ENCODE results near the gene XRCC5. TPM values are rescaled to one million over a fixed set of nuclear protein-coding genes. Genes with fewer than 3 reads are reported as not detected.
"Not testable (repeated sequence)": the region's sequence is repeated elsewhere in the genome, so short reads cannot be mapped to it uniquely, and the experiment has no call there.

The XRCC5 gene
- total RNA-seq, 2 donors from 2014 or later: 487 to 501 TPM

DNA sequence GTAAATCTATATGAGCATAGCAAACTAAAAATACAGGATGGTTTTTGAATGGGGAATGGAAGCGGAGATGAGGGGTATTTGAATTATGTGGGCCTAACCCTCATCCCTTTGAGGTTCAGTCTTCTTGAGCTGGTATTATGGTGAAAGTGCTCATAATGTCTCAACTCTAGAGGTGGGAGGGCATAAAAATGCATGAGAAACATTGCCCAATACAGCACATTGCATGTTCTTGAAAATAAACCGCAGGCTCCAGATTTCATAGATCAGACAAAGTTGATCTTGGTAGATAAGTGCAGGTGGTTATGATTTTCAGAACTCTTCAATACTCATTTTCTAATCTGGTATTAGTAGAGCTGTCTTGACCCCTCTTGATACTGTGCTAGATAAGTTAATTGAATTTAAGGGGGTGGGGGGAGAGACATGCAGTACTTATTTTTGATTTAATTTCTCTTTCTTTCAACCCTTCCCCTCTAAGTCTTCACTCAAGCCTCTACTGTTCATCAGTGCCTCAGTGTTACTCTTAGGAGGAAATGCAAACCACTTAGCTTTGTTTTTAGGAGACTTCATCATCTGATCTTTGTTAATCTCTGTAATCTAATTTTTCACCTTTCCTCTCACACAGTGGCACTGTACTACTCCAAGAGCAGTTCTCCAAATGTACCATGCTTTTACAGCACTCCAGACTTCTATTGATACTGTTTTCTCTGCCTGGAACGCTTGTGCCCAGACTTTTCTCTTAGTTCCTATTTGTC, 22.2 kb downstream of the XRCC5 start:
- no peak for DNase-seq (ENCODE audit: low spot score in 2 of 2)
- peak; percentile 40 to 72 for ATAC-seq
- peaks cover 46 to 68% of the 10 kb centered on the region in 2 donors for H3K36me3 Mint-ChIP-seq
- peak overlapping the region; percentile 73 to 83 for H3K27ac Mint-ChIP-seq
- H3K9me3 Mint-ChIP-seq: no peaks in the 10 kb centered on the region

DNA sequence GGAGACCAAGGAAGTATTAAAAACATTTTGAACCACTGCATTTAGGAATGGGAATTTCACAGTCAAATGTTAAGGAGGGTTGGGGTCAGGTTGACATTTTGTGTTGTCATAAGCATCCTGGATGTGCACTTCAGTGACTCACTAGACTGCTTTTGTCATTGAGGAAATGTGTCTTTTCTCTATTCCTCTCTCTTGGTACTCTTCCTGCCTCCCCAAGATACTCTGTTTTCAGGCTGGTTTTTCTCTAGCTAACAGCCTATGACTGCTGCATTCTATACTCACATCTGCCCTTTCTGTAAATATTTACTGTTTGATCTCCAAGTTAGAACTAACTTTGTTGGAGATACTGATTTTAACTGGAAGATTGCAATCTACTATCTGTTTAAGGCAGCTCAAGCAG, 23.4 kb downstream of the XRCC5 start:
- ATAC-seq (peak; percentile 36 to 65), DNase-seq (ENCODE audit: low spot score in 2 of 2) (no peak)
- Mint-ChIP-seq H3K36me3 (peaks cover 53 to 66% of the 10 kb centered on the region in 2 donors), H3K9me3 (no peaks in the 10 kb centered on the region), H3K27ac (peak overlapping the region; percentile 83)

DNA sequence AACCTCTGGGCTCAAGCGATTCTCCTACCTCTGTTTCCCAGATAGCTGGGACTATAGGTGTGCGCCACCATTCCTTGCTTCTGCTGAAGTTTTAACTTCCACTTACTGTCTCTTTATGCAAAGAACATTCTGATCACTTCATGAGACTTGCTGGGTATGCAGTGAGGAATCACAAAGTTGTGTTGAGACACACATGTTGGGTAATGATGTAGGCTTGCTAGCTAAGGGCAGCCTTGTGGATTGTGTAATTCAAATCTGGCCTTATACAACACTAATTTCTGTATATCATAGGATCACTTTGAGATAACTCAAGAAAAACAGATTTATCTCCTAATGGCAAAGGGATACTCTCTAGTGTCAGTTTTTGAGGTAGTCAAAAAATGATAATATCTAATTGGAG, 24.2 kb downstream of the XRCC5 start:
- H3K36me3 Mint-ChIP-seq: peaks cover 58 to 66% of the 10 kb centered on the region in 2 donors

DNA sequence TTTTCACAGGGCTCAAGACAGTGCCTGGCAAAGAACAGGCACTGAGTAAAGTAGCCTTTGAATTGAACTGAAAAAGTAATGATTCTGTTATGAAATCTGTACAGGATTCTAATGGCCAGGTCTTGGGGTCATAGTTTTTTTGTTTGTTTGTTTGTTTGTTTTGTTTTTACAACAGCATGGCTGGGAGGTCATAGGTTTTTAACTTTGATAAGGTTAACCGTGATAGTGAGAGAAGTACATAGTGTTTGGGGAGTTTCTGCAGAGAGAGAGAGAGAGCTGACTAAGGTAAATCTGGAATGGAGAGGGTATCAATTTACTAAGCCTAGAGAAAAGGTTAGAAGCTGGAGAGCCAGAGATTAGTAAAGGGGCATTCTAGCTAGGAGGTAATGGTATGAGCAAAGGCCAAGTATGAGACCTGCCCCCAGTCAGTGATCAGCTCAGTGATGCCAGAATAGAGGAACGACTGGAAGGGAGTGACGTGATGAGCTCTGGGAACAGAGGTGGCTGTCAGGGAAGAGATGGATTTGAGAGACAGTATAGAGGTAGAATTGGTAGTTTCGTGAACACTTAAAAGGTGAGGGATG, 25.9 kb downstream of the XRCC5 start:
- ATAC-seq: peak; percentile 28 to 41
- H3K9me3 Mint-ChIP-seq: no peaks in the 10 kb centered on the region
- H3K27ac Mint-ChIP-seq: peak overlapping the region; percentile 58 to 93
- H3K36me3 Mint-ChIP-seq: peaks cover 52 to 66% of the 10 kb centered on the region in 2 donors
- DNase-seq (ENCODE audit: low spot score in 2 of 2): no peak

More for the DNA sequence above, 24.2 kb downstream of the XRCC5 start:
- peak overlapping the region in 1 of 2 donors; percentile 83 for H3K27ac Mint-ChIP-seq
- ATAC-seq (no peak), DNase-seq (ENCODE audit: low spot score in 2 of 2) (no peak)
- no peaks in the 10 kb centered on the region for H3K9me3 Mint-ChIP-seq

DNA sequence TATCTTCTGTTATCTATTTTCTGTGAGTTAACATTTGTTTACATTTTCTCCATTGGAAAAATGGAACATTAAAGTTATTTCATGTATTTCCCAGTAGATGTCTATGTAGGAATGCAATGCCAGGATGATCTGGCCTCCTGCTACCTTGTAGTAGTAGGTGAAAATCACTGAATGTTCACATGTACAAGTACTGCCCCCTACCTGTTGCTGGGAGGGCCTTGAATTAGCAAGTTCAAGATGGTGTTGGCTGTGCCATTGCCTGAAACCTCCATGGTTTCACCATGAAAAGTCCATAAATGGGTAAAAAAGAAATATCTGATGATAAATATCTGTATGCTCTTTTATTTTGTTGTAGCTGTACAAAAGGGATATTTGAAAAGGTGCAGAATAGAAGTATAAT, 30.7 kb downstream of the XRCC5 start:
- Mint-ChIP-seq H3K36me3 (peaks cover 37 to 61% of the 10 kb centered on the region in 2 donors), H3K9me3 (no peaks in the 10 kb centered on the region), H3K27ac (no peak overlapping the region)
- DNase-seq (ENCODE audit: low spot score in 2 of 2) (peak in 1 of 2 donors; percentile 31), ATAC-seq (no peak)

DNA sequence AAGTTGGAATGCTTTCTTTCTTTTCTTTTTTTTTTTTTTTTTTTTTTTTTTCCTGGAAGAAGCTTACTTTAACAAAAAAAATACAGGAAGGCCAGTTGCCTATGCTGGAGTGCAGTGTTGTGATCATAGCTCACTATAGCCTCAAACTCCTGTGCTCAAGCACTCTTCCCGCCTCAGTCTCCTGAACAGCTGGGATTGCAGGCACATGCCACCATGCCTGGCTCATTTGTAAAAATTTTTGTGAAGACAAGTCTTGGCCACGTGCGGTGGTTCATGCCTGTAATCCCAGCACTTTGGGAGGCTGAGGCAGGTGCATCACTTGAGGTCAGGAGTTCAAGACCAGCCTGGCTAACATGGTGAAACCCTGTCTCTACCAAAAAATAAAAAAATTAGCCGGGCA, 32.4 kb downstream of the XRCC5 start:
- H3K9me3 Mint-ChIP-seq; DNase-seq (ENCODE audit: low spot score in 2 of 2); ATAC-seq: not testable (repeated sequence)
- Mint-ChIP-seq H3K36me3 (peaks cover 24 to 45% of the 10 kb centered on the region in 2 donors), H3K27ac (peak overlapping the region in 1 of 2 donors; percentile 18)

DNA sequence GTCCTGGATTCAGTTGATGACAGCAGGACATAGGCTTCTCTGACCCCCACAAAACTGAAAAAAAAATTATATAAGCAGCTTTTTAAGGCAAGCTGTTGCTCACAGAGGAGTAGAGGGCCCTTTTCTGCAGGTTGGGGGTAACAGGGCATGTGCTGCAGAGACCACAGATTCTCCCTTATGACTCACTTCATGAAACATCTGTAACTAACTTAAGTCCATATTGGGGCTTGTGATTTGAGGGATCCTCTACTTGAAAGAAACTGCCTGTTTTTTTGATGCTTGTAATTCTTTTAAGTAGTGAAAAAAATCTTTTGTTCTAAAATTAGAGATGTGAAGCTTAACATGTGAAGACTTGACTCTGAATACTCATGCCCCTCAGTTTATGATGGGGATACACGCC, 33.4 kb downstream of the XRCC5 start:
- peaks cover 19 to 41% of the 10 kb centered on the region in 2 donors for H3K36me3 Mint-ChIP-seq
- H3K27ac Mint-ChIP-seq: peak overlapping the region in 1 of 2 donors; percentile 66
- H3K9me3 Mint-ChIP-seq: no peaks in the 10 kb centered on the region
- DNase-seq (ENCODE audit: low spot score in 2 of 2) (peak in 1 of 2 donors; percentile 22), ATAC-seq (peak; percentile 98 to 99)

DNA sequence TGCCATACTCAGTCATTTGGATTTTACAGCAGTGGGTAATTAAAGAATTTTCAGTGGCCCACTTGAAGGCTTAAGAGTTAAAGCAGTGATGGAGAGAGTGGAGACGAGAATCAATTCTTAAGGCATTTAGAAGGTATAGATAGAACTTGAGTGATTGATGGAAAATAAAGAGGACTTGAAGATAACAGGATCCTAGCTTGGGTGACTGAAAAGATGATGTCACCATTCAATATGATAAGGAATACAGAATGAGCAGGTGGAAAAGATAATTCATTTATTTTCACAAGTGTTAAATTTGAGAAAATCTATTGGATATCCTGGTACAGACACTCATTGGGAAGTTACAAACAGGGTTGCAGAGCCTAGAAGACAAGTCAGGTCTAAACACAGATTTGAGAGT, 35.2 kb downstream of the XRCC5 start:
- Mint-ChIP-seq H3K27ac (no peak overlapping the region), H3K36me3 (peaks cover 16 to 36% of the 10 kb centered on the region in 2 donors), H3K9me3 (no peaks in the 10 kb centered on the region)
- DNase-seq (ENCODE audit: low spot score in 2 of 2) (no peak), ATAC-seq (no peak)

DNA sequence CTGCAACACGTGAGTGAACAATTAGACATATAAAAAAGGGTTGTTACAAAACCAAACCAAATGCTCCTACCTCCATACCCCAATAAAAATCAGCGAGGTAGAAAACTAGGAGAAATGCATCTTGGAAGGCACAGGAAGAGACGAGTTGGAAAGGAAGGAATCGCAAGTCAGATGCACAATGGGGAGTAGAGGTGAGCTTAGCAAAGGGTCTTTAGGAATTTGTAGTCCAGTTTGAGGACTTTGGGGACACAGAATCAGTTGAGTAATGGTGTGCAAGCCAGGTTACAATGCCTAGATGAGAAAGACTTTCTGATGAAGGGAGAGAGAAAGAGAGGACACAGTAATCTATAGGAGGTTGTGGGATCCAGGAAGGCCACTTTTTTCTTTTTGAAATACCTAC, 35.7 kb downstream of the XRCC5 start:
- Mint-ChIP-seq H3K9me3 (no peaks in the 10 kb centered on the region), H3K27ac (no peak overlapping the region), H3K36me3 (peaks cover 21 to 41% of the 10 kb centered on the region in 2 donors)
- no peak for ATAC-seq
- no peak for DNase-seq (ENCODE audit: low spot score in 2 of 2)

DNA sequence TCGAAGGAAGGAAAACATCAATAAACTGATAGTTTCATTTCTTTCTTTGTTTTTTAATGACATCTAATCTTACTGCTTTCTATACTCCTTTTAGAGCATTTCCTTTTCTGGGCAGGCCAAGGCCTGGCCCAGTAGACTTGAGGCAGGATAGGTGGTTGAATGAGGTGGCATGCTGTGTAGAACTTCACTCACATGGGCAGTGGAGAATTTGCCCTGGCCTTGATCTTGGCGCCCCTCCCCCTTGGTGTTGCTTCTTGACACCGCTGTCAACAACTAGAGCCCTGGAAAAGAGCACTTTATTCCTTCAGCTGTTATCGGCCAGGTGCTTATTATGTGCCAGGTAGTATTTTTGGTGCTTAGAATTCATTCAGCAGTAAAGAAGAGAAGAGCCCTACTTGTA, 37.4 kb downstream of the XRCC5 start:
- DNase-seq (ENCODE audit: low spot score in 2 of 2) (no peak), ATAC-seq (no peak)
- Mint-ChIP-seq H3K36me3 (peaks cover 22 to 35% of the 10 kb centered on the region in 2 donors), H3K27ac (peak overlapping the region in 1 of 2 donors; percentile 77), H3K9me3 (no peaks in the 10 kb centered on the region)

DNA sequence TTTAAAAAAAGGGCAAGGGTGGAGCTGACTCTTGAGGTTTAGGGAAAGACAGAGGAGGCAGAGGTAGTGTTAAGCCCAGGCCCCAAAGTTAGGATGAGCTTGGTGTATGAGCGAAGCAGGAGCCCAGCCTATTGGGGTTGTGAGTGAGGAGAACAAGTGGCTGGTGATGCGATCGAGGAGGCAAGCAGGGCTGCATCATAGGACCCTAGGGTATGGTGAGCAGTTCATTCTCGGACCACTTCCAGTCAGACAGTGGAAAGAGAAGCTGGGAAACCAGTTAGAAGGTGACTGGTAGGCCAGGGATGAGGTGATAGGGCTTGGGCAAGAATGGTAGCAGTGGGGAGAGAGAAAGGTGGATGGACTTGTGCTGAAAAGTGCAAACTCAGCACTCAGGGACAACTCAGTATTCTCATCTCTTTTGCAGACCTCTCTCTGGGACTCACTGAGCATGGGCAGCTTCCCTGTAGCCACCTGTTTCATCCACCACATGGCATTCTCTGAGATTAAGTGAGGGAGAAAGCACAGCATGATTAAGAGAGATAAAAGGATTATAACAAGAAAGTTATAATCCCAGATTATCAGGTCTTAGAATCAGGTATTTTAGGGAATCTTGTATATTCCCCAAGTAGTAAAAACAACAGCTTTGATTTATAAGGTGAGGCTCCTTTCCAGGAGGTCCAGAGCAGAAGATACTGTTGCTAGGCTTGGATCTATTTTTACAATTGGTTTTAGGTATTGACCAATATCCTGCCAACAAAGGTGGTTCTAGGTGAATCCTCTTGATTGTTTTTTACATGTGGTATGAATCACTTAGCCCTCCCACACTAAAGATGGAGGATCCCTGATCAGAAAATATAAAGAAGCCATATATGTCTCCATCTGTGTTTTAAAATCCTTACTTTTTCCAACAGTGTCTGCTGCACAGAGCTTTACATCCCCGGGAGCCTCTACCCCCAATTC, 38.3 kb downstream of the XRCC5 start:
- peak overlapping the region in 1 of 2 donors; percentile 77 for H3K27ac Mint-ChIP-seq
- DNase-seq (ENCODE audit: low spot score in 2 of 2) (no peak), ATAC-seq (peak; percentile 36 to 44)
- H3K36me3 Mint-ChIP-seq: peaks cover 26 to 41% of the 10 kb centered on the region in 2 donors
- H3K9me3 Mint-ChIP-seq: no peaks in the 10 kb centered on the region

DNA sequence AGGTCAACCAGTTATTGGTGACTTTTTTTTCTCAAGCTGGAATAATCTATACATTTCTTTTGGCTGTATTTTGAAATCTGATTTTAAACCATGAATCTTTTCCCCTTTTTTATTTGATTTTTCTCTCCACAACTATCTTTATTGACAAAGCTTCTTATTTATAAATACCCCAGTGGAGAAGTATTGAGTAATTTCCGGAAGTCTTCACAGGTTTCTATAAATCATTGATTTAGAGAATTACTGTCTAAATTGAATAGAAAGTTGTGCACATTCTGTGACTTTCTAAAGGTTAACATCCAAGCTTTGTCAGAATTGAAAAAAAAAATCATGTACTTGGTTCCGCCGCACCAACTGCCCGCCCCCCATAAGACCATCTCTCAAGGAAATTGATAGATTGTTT, 39.8 kb downstream of the XRCC5 start:
- Mint-ChIP-seq H3K9me3 (no peaks in the 10 kb centered on the region), H3K27ac (peak overlapping the region in 1 of 2 donors; percentile 68), H3K36me3 (peaks cover 26 to 37% of the 10 kb centered on the region in 2 donors)
- ATAC-seq (no peak), DNase-seq (ENCODE audit: low spot score in 2 of 2) (no peak)

DNA sequence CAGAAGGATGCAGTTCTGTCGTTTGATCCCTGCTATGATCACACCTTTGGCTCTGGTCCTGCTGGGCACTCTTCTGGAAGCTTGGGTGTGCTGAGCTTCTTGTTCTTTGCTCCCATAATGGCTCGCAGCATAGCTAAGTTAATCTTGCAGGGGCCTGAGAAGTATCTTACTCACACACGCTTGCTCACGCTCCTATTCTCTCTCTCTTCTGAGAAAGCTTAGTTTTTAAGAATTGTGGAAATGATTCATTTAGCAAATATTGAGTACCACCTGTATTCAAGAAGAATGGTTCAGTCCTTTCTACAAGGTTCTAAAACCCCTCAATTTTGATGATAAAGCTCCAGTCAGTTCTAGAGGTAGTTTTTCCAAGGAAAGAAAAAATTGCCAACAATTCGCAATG, 40.6 kb downstream of the XRCC5 start:
- peaks cover 26 to 37% of the 10 kb centered on the region in 2 donors for H3K36me3 Mint-ChIP-seq
- DNase-seq (ENCODE audit: low spot score in 2 of 2): no peak
- no peak for ATAC-seq
- peak overlapping the region; percentile 68 to 83 for H3K27ac Mint-ChIP-seq
- no peaks in the 10 kb centered on the region for H3K9me3 Mint-ChIP-seq

DNA sequence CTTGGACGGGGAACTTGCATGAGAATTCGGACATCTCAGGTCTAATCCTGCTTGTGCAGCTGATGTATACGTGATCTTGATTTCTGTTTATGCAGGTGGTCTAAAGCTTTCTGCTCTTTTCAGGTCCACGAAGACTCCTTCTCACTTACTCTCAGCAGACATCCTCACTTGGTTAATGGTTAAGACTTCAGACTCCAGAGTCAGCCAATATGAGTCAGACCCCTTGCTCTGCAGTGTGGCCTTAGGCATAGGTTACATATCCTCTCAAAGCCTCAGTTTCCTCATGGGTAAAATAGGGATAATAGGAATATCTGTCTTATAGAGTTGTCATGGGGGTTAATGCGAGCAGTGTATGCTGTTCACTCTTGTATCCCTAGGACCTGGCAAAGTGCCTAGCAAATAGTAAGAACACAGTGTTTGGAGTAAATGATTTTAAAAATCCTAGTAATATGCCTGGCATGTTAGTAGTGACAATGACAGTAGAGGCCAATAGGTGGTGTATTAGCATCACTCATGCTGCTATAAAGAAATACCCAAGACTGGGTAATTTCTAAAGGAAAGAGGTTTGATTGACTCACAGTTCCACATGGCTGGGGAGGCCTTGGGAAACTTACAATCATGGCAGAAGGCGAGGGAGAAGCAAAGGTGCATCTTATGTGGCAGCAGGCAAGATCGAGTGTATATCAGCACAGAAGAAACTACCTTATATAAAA, 42.3 kb downstream of the XRCC5 start:
- Mint-ChIP-seq H3K36me3 (peaks cover 26 to 38% of the 10 kb centered on the region in 2 donors), H3K27ac (peak overlapping the region in 1 of 2 donors; percentile 54), H3K9me3 (no peaks in the 10 kb centered on the region)
- DNase-seq (ENCODE audit: low spot score in 2 of 2): no peak
- peak; percentile 48 to 50 for ATAC-seq

DNA sequence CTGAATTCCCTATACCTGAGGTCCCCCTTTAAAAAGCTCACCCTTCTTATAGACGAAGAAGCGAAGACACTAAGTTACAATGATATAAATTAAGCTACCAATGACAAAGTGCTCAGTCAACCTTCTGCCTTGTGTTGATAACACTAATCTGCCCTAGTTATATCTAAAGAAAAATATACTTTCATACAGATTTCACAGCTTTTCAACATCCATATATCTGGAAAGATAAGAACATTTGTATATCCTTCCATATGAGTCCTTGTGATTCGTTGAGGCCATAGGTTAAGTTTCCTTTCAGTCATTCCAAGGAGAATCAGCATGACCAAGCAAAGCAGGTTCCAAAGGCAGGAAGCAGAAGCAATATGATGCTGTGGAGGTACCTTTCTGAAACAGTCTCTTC, 46.8 kb downstream of the XRCC5 start:
- peaks cover 16 to 29% of the 10 kb centered on the region in 2 donors for H3K36me3 Mint-ChIP-seq
- ATAC-seq (no peak), DNase-seq (ENCODE audit: low spot score in 2 of 2) (no peak)
- H3K27ac Mint-ChIP-seq: no peak overlapping the region
- H3K9me3 Mint-ChIP-seq: no peaks in the 10 kb centered on the region

DNA sequence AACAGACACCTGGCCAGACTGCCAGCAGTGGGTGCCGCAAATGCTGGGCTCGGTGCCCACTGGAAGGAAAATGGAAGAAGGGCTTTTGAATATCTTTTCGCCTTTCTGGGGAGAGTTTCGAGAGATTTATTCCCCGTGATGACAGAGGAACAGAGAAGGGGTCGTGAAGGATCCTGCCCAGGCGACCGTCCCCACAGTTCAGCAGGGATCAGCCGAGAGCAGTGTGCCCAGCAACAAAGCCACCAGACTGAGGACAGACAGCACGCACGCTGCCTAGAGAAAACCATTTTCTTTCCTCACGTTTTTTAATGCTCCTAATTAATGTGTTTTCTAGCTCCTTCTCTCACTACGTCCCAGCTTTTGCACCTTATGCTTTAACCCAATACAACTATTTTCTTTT, 47.7 kb downstream of the XRCC5 start:
- peak overlapping the region in 1 of 2 donors; percentile 76 for H3K27ac Mint-ChIP-seq
- H3K9me3 Mint-ChIP-seq: no peaks in the 10 kb centered on the region
- ATAC-seq (no peak), DNase-seq (ENCODE audit: low spot score in 2 of 2) (no peak)
- peaks cover 10 to 28% of the 10 kb centered on the region in 2 donors for H3K36me3 Mint-ChIP-seq

Data from activated naive CD4-positive, alpha-beta T cell treated with anti-CD3 and anti-CD28 coated beads, Interleukin-2, amount 50 U/mL, for 72 hours (primary cell).